Activated T-cell treated with anti-CD3 and anti-CD28 coated beads, Interleukin-2, amount 50 U/mL, for 4 hours (primary cell): ENCODE results near the gene ATL1. TPM values are rescaled to one million over a fixed set of nuclear protein-coding genes. Genes with fewer than 3 reads are reported as not detected.

ENCODE experiments used
- ATAC-seq, 2 donors: fragments of 200-7000 bp; cut with Tn5 transposase; one replicate each; pipeline ENCODE4 v1.10.0; 2021
- DNase-seq: peaks from one replicate; pipeline ENCODE4 v3.0.0-alpha.2; 2020
- H3K27me3 Mint-ChIP-seq: one replicate; pipeline ENCODE4 v1.8.0; 2021; ENCODE audit warnings: low read depth, mixed read lengths
- H3K36me3 Mint-ChIP-seq: one replicate; pipeline ENCODE4 v1.8.0; 2022; ENCODE audit warnings: mixed read lengths; ENCODE audit not compliant: insufficient read depth
- H3K4me1 Mint-ChIP-seq: one replicate; pipeline ENCODE4 v1.8.0; 2021; ENCODE audit warnings: low read depth, mixed read lengths
- H3K4me3 Mint-ChIP-seq: one replicate; pipeline ENCODE4 v1.8.0; 2021; ENCODE audit warnings: mild to moderate bottlenecking, moderate library complexity, mixed read lengths
- H3K9me3 Mint-ChIP-seq: one replicate; pipeline ENCODE4 v1.8.0; 2021; ENCODE audit warnings: mixed read lengths
- total RNA-seq, 3 donors: library from RNA; stranded (reverse); gene quantifications; one replicate each; pipeline ENCODE4 v1.2.1, GENCODE V29; 2021

Gene ATL1
- total RNA-seq, 3 donors from 2014 or later, result 0.37 to 0.79 (median 0.43) TPM

DNA sequence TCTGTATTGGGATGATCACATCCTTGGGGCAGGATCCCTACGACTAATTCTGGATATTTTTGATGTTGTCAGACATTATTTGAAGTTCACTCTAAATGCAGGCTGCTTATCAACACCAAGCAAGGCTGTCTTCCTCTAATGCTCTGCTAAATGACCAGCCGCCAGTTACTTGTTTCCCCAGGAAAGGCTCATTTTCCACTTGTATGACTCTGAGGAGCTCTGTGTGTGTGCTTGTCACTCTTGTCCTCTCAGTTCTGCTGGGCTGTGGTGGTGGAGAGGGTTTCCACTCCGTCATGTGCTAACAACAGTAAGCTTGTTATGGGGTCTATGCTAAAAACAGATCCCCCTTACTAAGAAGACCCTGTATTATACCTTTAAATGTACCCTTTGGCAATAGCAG is 42.1 kb downstream of the ATL1 start:
- no peaks in the 10 kb centered on the region for H3K27me3 Mint-ChIP-seq
- H3K36me3 Mint-ChIP-seq, result no peaks in the 10 kb centered on the region
- no peak overlapping the region for H3K4me3 Mint-ChIP-seq
- H3K9me3 Mint-ChIP-seq, result no peaks in the 10 kb centered on the region
- ATAC-seq (no peak), DNase-seq (no peak)
- no peaks in the 10 kb centered on the region for H3K4me1 Mint-ChIP-seq

GRCh38 chr14:50603565-50603964 is 43.6 kb downstream of the ATL1 start:
- Mint-ChIP-seq H3K9me3 (no peaks in the 10 kb centered on the region), H3K4me1 (no peaks in the 10 kb centered on the region), H3K36me3 (no peaks in the 10 kb centered on the region), H3K27me3 (no peaks in the 10 kb centered on the region), H3K4me3 (no peak overlapping the region)
- ATAC-seq (no peak), DNase-seq (no peak)

- ATAC-seq (no peak), DNase-seq (no peak)
- H3K9me3 Mint-ChIP-seq, result no peaks in the 10 kb centered on the region
- no peaks in the 10 kb centered on the region for H3K4me1 Mint-ChIP-seq
- H3K27me3 Mint-ChIP-seq, result no peaks in the 10 kb centered on the region
- H3K4me3 Mint-ChIP-seq, result no peak overlapping the region
- no peaks in the 10 kb centered on the region for H3K36me3 Mint-ChIP-seq
Observed at GRCh38 chr14:50605766-50606165, 45.8 kb downstream of the ATL1 start.

DNA sequence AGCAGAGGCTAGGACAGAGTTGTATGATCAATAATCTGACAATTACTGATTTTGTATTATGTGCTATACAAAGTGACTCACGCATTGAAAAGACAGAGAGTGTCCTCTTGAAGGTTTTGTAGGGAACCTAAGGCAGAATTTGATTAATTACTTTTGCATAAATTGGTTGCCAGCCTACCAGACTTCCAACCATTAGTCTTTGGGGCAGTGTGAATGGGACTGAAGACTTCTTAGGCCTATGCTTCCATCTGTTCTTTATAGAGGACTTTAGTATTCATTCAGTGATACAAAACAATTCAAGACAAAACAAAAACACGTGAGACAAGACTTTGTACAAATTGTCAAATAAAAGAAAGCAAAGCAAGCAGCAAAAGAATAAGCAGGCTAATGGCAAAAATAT is 46.5 kb downstream of the ATL1 start:
- H3K27me3 Mint-ChIP-seq, result no peaks in the 10 kb centered on the region
- no peaks in the 10 kb centered on the region for H3K36me3 Mint-ChIP-seq
- H3K4me1 Mint-ChIP-seq, result no peaks in the 10 kb centered on the region
- ATAC-seq (no peak), DNase-seq (no peak)
- H3K4me3 Mint-ChIP-seq, result no peak overlapping the region
- H3K9me3 Mint-ChIP-seq, result no peaks in the 10 kb centered on the region

DNA sequence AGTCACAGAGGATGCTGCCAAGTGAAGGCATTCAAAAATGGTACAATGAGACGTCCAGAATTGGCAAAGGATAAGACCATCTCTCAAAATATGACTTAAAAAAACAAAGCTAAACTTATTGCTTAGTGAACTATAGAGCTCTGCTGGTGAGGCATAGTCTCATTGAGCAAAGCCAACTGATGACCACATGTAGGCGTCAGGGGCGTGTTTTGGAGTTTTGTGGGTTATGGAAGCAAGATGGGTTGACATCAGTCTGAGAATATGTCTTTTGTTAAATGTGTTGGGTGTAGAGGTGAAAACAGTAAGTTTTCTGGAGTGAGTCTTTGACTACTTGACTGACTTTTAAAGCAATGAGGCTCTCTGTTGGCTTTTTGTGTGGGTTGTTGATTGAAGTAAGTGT is 47.2 kb downstream of the ATL1 start:
- peak; percentile 57 to 85 for ATAC-seq
- no peak for DNase-seq
- no peaks in the 10 kb centered on the region for H3K36me3 Mint-ChIP-seq
- H3K27me3 Mint-ChIP-seq, result no peaks in the 10 kb centered on the region
- H3K4me1 Mint-ChIP-seq, result no peaks in the 10 kb centered on the region
- no peaks in the 10 kb centered on the region for H3K9me3 Mint-ChIP-seq
- H3K4me3 Mint-ChIP-seq, result no peak overlapping the region

DNA sequence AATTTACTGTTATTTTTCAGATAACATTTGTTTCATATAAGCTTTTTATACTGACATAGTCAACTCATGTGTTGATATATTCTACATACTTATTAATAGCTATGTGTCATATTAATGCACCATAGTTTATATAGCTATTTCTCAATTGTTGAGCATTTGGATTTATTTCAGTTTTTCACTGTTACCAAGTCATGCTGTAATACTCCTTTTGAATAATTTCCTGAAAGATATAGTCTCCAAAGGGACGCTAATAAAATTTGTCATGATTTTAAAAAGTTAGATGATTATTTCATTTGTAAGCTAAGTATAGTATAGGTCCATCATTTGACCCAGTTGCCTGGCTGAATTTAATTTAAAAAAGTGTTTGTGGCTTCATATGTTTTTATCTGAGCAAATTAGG is 47.8 kb downstream of the ATL1 start:
- H3K36me3 Mint-ChIP-seq, result no peaks in the 10 kb centered on the region
- H3K4me3 Mint-ChIP-seq, result no peak overlapping the region
- ATAC-seq (no peak), DNase-seq (no peak)
- H3K4me1 Mint-ChIP-seq, result no peaks in the 10 kb centered on the region
- H3K9me3 Mint-ChIP-seq, result no peaks in the 10 kb centered on the region
- H3K27me3 Mint-ChIP-seq, result no peaks in the 10 kb centered on the region

DNA sequence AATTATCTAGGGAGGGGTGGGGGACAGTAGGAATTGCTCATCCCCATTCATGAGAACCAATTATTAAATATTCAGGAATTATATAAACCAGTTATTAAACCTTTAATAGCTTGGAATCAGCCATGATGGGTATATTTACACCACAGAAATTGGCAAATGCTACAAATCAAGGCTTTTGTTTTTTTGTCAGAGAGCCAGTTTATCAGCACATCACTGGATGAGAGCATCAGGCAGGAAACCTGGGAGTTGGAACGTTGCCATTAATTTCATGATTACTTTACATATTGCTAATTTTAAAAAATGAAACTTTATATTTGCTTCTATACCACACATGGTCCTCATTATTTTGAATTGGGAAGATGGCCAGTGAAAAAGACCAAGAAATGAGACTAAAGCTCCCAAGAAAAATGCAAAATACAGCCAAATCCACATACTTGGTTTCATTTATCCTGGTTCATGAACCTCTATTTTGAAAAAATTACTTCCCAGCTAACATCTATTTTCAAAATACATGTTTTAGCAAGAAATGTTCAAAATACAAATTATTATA is 48.4 kb downstream of the ATL1 start:
- H3K27me3 Mint-ChIP-seq, result no peaks in the 10 kb centered on the region
- H3K4me1 Mint-ChIP-seq, result no peaks in the 10 kb centered on the region
- no peak overlapping the region for H3K4me3 Mint-ChIP-seq
- DNase-seq (no peak), ATAC-seq (no peak)
- H3K36me3 Mint-ChIP-seq, result no peaks in the 10 kb centered on the region
- no peaks in the 10 kb centered on the region for H3K9me3 Mint-ChIP-seq

- Mint-ChIP-seq H3K4me3 (no peak overlapping the region), H3K36me3 (no peaks in the 10 kb centered on the region)
Observed at GRCh38 chr14:50610465-50610864, 50.5 kb downstream of the ATL1 start.

DNA sequence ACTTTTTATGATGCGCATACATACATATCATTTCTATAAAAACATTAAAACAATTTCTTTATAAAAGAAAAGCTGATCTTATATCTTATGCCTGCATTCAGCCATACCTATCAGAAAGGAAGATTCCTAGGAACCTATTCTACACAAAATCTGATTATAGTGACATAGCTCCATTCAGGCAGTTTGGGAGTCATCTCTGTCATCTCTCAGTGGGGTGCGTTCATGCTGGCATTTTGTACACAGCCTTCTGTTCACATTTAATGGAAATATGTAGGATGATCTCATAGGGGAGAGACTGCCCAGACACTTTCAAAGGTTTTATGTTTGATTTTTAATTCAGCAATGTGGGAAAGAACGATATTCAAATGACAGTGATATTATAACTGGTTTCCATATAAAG is 52.9 kb downstream of the ATL1 start:
- Mint-ChIP-seq H3K36me3 (no peaks in the 10 kb centered on the region), H3K27me3 (no peaks in the 10 kb centered on the region), H3K4me1 (no peaks in the 10 kb centered on the region), H3K4me3 (no peak overlapping the region), H3K9me3 (no peaks in the 10 kb centered on the region)
- ATAC-seq (no peak), DNase-seq (no peak)

More at GRCh38 chr14:50610465-50610864, 50.5 kb downstream of the ATL1 start:
- Mint-ChIP-seq H3K4me1 (no peaks in the 10 kb centered on the region), H3K27me3 (no peaks in the 10 kb centered on the region), H3K9me3 (no peaks in the 10 kb centered on the region)
- no peak for ATAC-seq
- no peak for DNase-seq

DNA sequence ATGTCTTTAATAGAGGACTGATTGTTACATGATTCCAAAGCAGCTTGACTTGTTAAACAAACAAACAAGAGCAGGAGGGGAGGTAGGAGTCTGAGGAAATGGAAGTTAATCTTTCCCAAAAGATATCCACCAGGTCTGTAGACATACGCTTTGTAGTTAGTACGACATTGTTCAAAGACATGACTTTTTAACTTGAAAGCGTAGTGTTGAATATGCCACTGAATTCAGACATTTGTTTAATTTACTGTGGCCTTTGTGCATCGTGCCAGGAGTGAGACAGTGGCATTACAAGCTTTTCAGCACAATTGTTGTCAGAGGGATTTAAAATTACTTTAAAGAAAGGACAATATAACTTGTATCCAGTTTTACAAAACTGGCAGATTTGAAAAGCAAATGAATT is 55.1 kb downstream of the ATL1 start:
- no peak overlapping the region for H3K4me3 Mint-ChIP-seq
- H3K4me1 Mint-ChIP-seq, result no peaks in the 10 kb centered on the region
- H3K27me3 Mint-ChIP-seq, result no peaks in the 10 kb centered on the region
- DNase-seq, result no peak
- H3K9me3 Mint-ChIP-seq, result no peaks in the 10 kb centered on the region
- H3K36me3 Mint-ChIP-seq, result no peaks in the 10 kb centered on the region
- no peak for ATAC-seq

DNA sequence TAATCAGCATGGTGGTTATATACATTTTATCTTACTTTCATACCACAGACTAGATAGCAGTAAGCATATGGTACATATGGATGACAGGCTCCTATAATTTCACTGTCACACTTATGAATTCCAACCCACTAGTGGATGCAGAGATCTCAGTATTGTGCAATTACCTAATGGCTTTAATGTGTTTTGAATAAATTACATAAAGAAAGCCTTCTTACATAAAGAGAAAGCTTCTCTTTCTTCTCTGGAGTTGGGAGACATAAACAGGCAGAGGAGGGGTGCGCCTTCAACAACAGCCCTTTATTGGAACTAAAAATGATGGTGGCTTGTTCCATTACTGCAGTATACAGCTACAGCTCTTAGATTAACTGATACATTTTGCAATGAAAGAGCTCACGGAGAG is 55.6 kb downstream of the ATL1 start:
- ATAC-seq (no peak), DNase-seq (no peak)
- Mint-ChIP-seq H3K36me3 (no peaks in the 10 kb centered on the region), H3K4me1 (no peaks in the 10 kb centered on the region), H3K9me3 (no peaks in the 10 kb centered on the region), H3K4me3 (no peak overlapping the region), H3K27me3 (no peaks in the 10 kb centered on the region)

DNA sequence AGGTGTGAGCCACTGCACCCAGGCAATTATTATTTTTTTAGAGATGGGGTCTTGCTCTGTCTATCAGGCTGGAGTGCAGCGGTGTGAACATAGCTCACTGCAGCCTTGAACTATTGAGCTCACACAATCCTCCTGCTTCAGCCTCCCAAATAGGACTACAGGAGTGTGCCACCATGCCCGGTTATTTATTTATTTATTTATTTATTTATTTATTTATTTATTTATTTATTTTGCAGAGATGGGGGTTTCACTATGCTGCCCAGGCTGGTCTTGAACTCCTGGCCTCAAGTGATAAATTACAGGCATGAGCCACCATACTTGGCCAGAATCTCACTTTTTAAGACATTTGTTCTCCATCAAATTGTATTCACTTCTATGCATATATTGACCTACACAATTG is 56.3 kb downstream of the ATL1 start:
- Mint-ChIP-seq H3K9me3 (no peaks in the 10 kb centered on the region), H3K4me3 (no peak overlapping the region)

DNA sequence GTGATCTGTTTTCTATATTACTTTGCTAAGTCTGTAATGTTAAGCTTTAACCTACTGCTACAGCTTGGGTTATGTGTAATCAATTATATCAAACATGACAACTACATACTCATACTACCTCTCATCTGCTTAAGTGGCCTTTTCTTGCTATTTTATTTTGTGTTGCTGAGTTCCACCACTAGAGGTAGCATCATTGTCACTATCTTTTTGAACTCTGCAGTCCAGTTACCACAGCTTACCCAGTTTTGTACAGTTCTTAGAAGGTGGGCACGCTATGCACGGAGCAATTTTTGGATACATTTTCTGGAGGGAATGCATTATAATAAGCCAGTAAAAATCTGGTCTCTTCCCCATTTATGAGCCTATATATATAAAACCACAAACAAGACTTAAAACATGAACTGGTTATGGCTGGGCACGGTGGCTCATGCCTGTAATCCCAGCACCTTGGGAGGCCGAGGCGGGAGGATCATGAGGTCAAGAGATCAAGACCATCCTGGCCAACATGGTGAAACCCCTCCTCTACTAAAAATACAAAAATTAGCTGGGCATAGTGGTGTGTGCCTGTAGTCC is 59.7 kb downstream of the ATL1 start:
- Mint-ChIP-seq H3K27me3 (no peaks in the 10 kb centered on the region), H3K4me1 (no peaks in the 10 kb centered on the region), H3K9me3 (no peaks in the 10 kb centered on the region), H3K36me3 (no peaks in the 10 kb centered on the region), H3K4me3 (no peak overlapping the region)
- ATAC-seq (peak in 1 of 2 donors; percentile 21), DNase-seq (no peak)

More for the DNA sequence above, 56.3 kb downstream of the ATL1 start:
- no peaks in the 10 kb centered on the region for H3K4me1 Mint-ChIP-seq
- H3K36me3 Mint-ChIP-seq, result no peaks in the 10 kb centered on the region
- no peaks in the 10 kb centered on the region for H3K27me3 Mint-ChIP-seq
- ATAC-seq (no peak), DNase-seq (no peak)

GRCh38 chr14:50620341-50620740 is 60.4 kb downstream of the ATL1 start:
- DNase-seq, result no peak
- no peaks in the 10 kb centered on the region for H3K4me1 Mint-ChIP-seq
- ATAC-seq, result no peak

DNA sequence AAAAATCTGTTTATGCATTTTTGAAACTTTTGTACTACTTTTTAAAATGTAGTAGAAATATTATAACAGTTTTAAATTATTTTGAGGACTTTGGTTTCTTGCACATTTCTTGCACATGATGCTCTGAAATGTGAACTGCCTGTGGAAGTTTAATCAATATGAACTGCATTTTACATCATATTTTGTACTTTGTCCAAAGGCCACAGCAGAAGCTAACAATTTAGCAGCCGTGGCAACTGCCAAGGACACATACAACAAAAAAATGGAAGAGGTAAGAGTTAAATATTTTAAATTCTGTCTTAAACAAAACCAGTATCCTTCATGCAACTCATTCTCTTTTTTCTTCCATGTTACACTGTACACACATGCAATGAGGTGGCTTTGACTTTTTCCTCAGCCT is 63.0 kb downstream of the ATL1 start:
- H3K4me3 Mint-ChIP-seq, result no peak overlapping the region
- H3K4me1 Mint-ChIP-seq, result no peaks in the 10 kb centered on the region
- H3K9me3 Mint-ChIP-seq, result no peaks in the 10 kb centered on the region
- no peaks in the 10 kb centered on the region for H3K27me3 Mint-ChIP-seq
- DNase-seq (no peak), ATAC-seq (no peak)
- H3K36me3 Mint-ChIP-seq, result peaks cover 2% of the 10 kb centered on the region

More at GRCh38 chr14:50620341-50620740, 60.4 kb downstream of the ATL1 start:
- H3K27me3 Mint-ChIP-seq, result no peaks in the 10 kb centered on the region
- no peaks in the 10 kb centered on the region for H3K9me3 Mint-ChIP-seq
- H3K36me3 Mint-ChIP-seq, result peaks cover 2% of the 10 kb centered on the region
- H3K4me3 Mint-ChIP-seq, result no peak overlapping the region
